HG03378 (cell line): ENCODE data around the gene RBM33.
A peak's percentile ranks its signal among the peaks of the same experiment; 100 is the strongest.

Experiments used
- ATAC-seq: cut with Tn5 transposase; IDR thresholded peaks from one replicate; pipeline ENCODE4 v1.9.1; 2021; ENCODE audit warnings: mild to moderate bottlenecking, moderate library complexity; ENCODE audit not compliant: unreplicated experiment

RBM33 gene

GRCh38 chr7:155806096-155806871 lies 161.8 kb downstream of the RBM33 start:
- ATAC-seq: no peak

- ATAC-seq: no peak
Observed at GRCh38 chr7:155807065-155807671, 162.7 kb downstream of the RBM33 start.

- ATAC-seq: no peak
Observed at GRCh38 chr7:155807789-155808548, 163.5 kb downstream of the RBM33 start.

DNA sequence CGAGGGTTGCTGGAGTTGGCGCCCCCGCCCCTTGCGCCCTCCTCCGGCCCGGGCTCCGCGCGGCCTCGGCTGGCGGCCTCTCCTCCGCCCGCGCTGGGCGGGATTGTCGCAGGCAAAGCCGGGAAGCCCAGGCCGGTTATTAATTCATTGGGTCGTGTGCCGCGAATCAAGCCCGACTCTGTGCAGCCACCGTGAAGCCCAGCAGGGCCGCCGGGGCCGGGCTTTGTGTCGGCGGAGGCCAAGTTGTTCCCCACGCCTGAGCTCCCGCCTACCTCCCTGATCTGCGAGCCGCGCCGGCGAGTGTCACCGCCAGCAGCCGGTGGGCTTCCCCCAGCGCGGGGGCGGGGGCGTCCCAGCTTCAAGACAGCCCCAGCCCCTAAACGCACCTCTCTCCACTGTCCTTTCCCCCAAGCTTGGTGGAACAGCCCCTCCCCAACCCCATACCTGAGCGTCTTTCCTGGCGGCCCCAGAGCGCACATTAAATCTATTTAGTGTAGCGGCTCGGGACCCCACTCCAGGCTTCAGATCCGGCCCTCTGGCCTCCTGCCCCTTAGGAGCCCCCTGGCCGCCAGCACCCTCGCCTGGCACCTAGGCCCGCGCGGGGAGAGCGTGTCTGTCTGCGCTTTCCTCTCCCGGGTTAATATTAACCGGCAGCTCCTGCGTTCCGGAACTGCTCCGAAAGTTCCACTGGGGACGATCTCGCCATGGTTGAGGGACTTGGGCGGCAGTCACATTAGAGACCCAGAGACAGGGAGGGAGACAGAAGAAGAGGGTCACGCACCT lies 164.3 kb downstream of the RBM33 start:
- ATAC-seq: no peak

DNA sequence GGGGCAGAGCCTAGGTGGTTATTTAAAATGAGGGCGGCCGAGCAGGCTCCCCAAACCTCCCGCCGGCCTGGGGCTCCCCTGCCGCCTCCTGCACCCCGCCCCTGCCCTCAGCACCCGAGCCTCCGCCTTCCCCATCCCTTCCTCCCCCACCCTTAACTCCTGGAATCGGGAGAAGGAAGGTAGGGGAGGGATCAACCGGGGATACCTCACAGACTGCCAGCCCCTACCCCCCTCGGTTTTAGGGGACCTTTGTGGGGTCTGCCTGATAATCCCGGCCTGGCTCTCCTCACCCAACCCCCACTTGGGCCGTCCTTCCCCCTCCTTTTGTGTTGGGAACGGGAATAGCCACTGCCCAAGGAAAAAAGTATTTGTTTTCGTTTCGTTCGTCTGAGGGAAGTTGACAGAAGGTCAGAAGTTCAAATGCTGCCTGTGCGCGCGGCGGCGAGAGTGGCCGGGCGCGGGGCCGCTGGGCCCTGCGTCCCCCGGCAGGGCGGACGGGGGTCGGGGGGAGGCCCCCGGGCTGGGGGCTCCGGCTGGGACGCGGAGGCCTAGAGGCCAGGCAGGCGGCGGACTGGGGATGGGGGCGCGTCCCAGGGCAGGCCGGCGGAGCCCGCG lies 165.0 kb downstream of the RBM33 start:
- no peak for ATAC-seq

DNA sequence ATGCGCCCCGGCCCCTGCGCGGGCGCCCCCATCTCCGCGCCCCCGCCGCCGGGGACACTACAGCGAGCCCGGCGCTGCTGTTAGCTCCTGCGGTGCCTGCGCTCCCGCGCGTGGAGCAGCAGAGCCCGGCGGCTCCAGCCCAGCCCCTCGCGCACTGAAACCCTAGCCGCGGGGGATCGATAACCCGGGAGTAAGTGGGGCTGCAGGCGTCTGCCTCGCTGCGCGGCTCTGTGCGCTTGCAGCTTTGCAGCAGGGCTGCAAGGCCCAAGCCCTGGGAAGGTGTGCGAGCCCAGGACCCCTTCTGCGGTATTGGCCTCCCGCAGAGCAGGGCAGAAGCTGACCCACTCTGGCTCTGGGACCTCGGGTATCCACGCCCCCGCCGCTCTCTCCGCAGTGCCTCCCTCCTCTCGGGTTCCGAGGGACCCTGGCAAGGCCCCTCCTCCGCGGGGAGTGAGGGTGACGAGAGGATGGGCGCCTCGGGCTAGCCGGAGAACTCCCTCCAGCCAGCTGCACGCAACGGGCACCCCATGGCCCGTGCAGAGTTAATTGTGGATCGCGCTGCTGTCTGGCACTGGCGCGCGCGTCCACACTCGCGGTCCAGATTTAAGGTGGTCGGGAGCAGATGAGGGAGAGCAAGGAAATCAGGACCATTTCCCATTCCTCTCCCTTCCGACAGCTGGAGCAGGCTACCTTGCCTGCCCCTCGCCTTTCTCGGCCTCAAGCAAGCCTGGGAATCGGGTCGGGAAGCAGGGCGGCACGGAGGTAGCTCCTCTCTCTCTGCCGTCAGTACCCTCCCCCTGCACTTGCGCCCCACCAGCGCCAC lies 165.7 kb downstream of the RBM33 start:
- no peak for ATAC-seq

- ATAC-seq: no peak
Observed at GRCh38 chr7:155810770-155811559, 166.5 kb downstream of the RBM33 start.

DNA sequence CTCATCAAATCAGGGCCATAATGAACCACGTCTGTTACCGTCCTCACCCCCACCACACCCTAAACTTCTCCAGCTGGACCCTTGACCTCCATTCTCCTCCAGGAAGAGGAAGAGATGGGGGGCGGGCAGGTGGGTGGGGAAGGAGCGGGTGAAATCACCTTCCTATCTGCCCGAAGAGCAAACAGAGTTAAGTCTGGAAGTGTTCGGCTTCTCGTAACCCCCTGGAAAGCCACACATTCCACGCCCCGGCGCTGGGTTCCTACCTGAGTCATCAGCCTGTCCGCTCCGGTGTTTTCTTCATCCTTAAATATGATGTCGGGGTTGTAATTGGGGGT lies 167.1 kb downstream of the RBM33 start:
- no peak for ATAC-seq

- no peak for ATAC-seq
Observed at GRCh38 chr7:155811895-155812761, 167.7 kb downstream of the RBM33 start, which contains the start of gene SHH. Gene SHH, minus strand, starts transcription at chr7:155812463. Its CDS starts 341 bp downstream, at chr7:155812122.

- ATAC-seq: no peak
Observed at GRCh38 chr7:155813125-155813524, 168.7 kb downstream of the RBM33 start.

GRCh38 chr7:155813546-155814315 lies 169.3 kb downstream of the RBM33 start:
- no peak for ATAC-seq

DNA sequence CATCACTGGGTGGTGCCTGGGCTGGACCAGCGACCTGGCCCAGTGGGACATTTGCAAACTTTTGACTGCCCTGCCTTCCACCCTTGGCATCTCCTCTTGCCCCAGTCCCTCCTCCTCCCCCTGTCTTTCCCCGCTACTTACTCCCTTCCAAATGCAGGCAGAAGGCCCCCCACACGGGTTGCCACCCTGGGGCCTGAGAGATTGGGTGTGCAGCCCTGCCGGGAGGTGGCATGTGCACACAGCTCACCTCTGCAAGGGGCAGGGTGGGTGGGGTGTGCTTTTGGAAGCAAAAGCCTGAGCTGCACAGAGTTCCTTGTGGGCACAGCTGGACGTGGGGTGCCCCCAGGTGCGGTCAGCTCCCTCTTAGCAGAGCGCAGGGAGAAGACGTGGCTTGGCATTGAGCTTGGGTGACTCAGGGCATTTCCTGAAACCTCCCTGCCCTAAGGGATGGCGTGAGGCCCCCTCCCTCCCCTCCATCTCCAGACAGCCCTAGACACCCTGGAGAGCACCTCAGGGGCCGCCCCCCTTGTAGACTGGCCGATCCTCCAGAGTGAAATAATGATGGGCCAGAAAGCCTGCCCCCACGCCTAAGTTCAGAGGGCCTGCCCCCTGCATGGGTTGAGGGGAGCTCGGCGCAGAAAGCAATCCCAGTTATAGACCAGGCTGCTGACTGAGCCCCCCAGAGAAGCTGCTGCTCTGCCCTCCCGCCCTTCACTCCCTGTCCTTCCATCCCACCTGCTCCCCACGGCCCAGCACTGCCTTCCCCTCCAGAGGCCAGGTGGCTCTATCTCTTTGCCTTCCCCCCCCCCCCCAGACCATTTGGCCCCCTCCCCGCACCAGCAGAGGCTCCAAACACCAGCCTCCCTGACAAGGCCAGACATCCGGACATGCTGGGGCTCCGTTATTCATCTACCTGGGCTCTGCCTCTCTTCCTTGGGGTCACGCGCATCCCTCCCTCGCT lies 170.1 kb downstream of the RBM33 start:
- ATAC-seq: no peak

GRCh38 chr7:155815332-155816191 lies 171.1 kb downstream of the RBM33 start:
- peak; percentile 76 for ATAC-seq

DNA sequence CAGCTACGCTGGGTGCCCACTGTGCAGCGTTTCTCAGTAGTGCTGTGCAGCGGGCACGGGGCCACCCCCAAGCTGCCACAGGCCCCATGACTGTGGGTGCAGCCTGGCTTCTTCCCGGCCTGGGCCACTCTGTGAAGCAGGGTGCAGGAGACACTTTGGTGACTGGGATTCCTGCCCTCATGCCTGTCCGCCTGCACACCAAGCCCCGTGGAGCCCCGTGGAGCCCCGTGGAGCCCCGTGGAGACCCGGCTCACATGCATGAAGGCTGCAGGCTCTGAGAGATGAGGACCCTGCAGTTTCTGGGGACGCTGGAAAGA lies 171.7 kb downstream of the RBM33 start:
- ATAC-seq: no peak

GRCh38 chr7:155816996-155817395 lies 172.5 kb downstream of the RBM33 start:
- ATAC-seq: no peak
